IMR-90 (cell line): Measurements from ENCODE around the gene ING2. TPM values are rescaled to one million over a fixed set of nuclear protein-coding genes. Genes with fewer than 3 reads are reported as not detected.

ENCODE experiments used
- ATAC-seq: fragments of 200-7000 bp; cut with Tn5 transposase; 2 replicates; pipeline ENCODE4 v1.9.1; 2020; ENCODE audit warnings: low read depth, mild to moderate bottlenecking, moderate library complexity
- BruUV-seq: library from RNA; stranded (reverse); fragments of 400-500 nt; replicated peaks from 2 replicates; lab custom pipeline; 2021; lab: Mats Ljungman, UMichigan
- CTCF ChIA-PET: fragments of 300-600 bp; formaldehyde crosslinking; extraction: SDS; loops from one replicate; lab custom pipeline; 2021; ENCODE audit warnings: antibody characterized with exemption; lab: Yijun Ruan, JAX
- POLR2A ChIA-PET: fragments of 300-600 bp; sonication (Branson Sonifier 250); formaldehyde crosslinking; loops from one replicate; lab custom pipeline; 2022; ENCODE audit warnings: antibody characterized with exemption; ENCODE audit not compliant: unreplicated experiment; lab: Charles Lee
- DNase-seq: peaks from one replicate; pipeline ENCODE4 v3.0.0; 2013
- H2AFZ ChIP-seq: replicated peaks from 2 replicates; pipeline ENCODE3; 2013; ENCODE audit warnings: low read length, mild to moderate bottlenecking; ENCODE audit not compliant: poor library complexity
- H2AK5ac ChIP-seq: 2 replicates; pipeline ENCODE4 v1.6.1; 2013; ENCODE audit warnings: low read depth, low read length, inconsistent platforms
- H2AK9ac ChIP-seq: replicated peaks from 2 replicates; pipeline ENCODE3; 2013; ENCODE audit warnings: mild to moderate bottlenecking, low read depth, low read length, moderate library complexity; ENCODE audit not compliant: poor library complexity
- H2BK120ac ChIP-seq: 2 replicates; pipeline ENCODE4 v1.6.1; 2013; ENCODE audit warnings: low read depth, low read length, inconsistent platforms
- H2BK15ac ChIP-seq: 3 replicates; pipeline ENCODE4 v1.6.1; 2013; ENCODE audit warnings: low read depth, low read length, inconsistent platforms
- H2BK20ac ChIP-seq: 2 replicates; pipeline ENCODE4 v1.6.1; 2013; ENCODE audit warnings: low read depth, mild to moderate bottlenecking, inconsistent platforms, low read length, moderate library complexity
- H2BK5ac ChIP-seq: 2 replicates; pipeline ENCODE4 v1.6.1; 2013; ENCODE audit warnings: mild to moderate bottlenecking, low read depth, low read length, inconsistent platforms; ENCODE audit not compliant: poor library complexity, severe bottlenecking
- H3K14ac ChIP-seq: replicated peaks from 2 replicates; pipeline ENCODE4 v1.6.1; 2013; ENCODE audit warnings: low read depth, low read length, inconsistent platforms
- H3K18ac ChIP-seq: 2 replicates; pipeline ENCODE4 v1.6.1; 2013; ENCODE audit warnings: low read depth, low read length, control low read depth
- H3K23ac ChIP-seq: 2 replicates; pipeline ENCODE4 v1.6.1; 2013; ENCODE audit warnings: low read depth, low read length, inconsistent platforms
- H3K27ac ChIP-seq: 2 replicates; pipeline ENCODE4 v1.5.1; 2013; ENCODE audit warnings: mild to moderate bottlenecking, control low read depth, low read length; ENCODE audit not compliant: insufficient read depth
- H3K27me3 ChIP-seq: 2 replicates; pipeline ENCODE4 v1.6.1; 2013; ENCODE audit warnings: low read length; ENCODE audit not compliant: control insufficient read depth, insufficient read depth
- H3K36me3 ChIP-seq: 2 replicates; pipeline ENCODE4 v1.6.1; 2013; ENCODE audit warnings: low read length, mixed read lengths; ENCODE audit not compliant: control insufficient read depth, insufficient read depth
- H3K4ac ChIP-seq: 2 replicates; pipeline ENCODE4 v1.6.1; 2013; ENCODE audit warnings: low read depth, low read length, inconsistent platforms
- H3K4me1 ChIP-seq: 2 replicates; pipeline ENCODE4 v1.6.1; 2013; ENCODE audit warnings: low read length, mixed read lengths; ENCODE audit not compliant: control insufficient read depth, insufficient read depth
- H3K4me2 ChIP-seq: 2 replicates; pipeline ENCODE4 v1.6.1; 2013; ENCODE audit warnings: low read depth, mild to moderate bottlenecking, control low read depth, low read length, moderate library complexity
- H3K4me3 ChIP-seq: 2 replicates; pipeline ENCODE4 v1.5.1; 2013; ENCODE audit warnings: low read depth, mild to moderate bottlenecking, control low read depth, low read length, moderate library complexity; ENCODE audit not compliant: insufficient read depth
- H3K56ac ChIP-seq: 2 replicates; pipeline ENCODE4 v1.6.1; 2013; ENCODE audit warnings: low read length, inconsistent platforms; ENCODE audit not compliant: insufficient read depth; ENCODE audit errors: extremely low read depth
- H3K79me1 ChIP-seq, 2 experiments: 2 replicates each; pipeline ENCODE4 v1.6.1; 2013; ENCODE audit warnings: low read length in 2 of 2, inconsistent platforms in 1 of 2, low read depth in 1 of 2
- H3K9ac ChIP-seq: 2 replicates; pipeline ENCODE4 v1.6.1; 2013; ENCODE audit warnings: low read depth, low read length, control low read depth
- H3K9me1 ChIP-seq: 2 replicates; pipeline ENCODE4 v1.6.1; 2013; ENCODE audit warnings: low read length, inconsistent platforms; ENCODE audit not compliant: insufficient read depth
- H3K9me3 ChIP-seq: 2 replicates; pipeline ENCODE4 v1.6.1; 2013; ENCODE audit warnings: low read length; ENCODE audit not compliant: control insufficient read depth, insufficient read depth
- H4K20me1 ChIP-seq: 2 replicates; pipeline ENCODE4 v1.6.1; 2013; ENCODE audit warnings: low read length, inconsistent platforms; ENCODE audit not compliant: insufficient read depth
- H4K5ac ChIP-seq: 2 replicates; pipeline ENCODE4 v1.6.1; 2013; ENCODE audit warnings: mild to moderate bottlenecking, low read depth, low read length, control low read depth
- H4K8ac ChIP-seq, 2 experiments: 2 replicates each; pipeline ENCODE4 v1.6.1; 2013; ENCODE audit warnings: low read depth in 2 of 2, low read length in 2 of 2, control low read depth in 1 of 2, inconsistent platforms in 1 of 2
- H4K91ac ChIP-seq: 2 replicates; pipeline ENCODE4 v1.6.1; 2013; ENCODE audit warnings: low read depth, low read length, inconsistent platforms; ENCODE audit not compliant: insufficient read depth
- BHLHE40 ChIP-seq: fragments of 150-350 bp; IDR thresholded peaks from 2 replicates; pipeline ENCODE4 v1.6.1; 2016; ENCODE audit warnings: mild to moderate bottlenecking, low read depth, low read length
- CEBPB ChIP-seq: IDR thresholded peaks from 2 replicates; pipeline ENCODE4 v1.6.1; 2012; ENCODE audit warnings: low read depth, low read length, improper control_type of control experiment
- CHD1 ChIP-seq: IDR thresholded peaks from 2 replicates; pipeline ENCODE4 v1.6.1; 2012; ENCODE audit warnings: low read depth, low read length, improper control_type of control experiment
- CTCF ChIP-seq: conservative IDR thresholded peaks from 2 replicates; pipeline ENCODE4 v1.5.1; 2012; ENCODE audit warnings: mild to moderate bottlenecking, low read depth, low read length, improper control_type of control experiment
- ELK1 ChIP-seq: fragments of 150-350 bp; IDR thresholded peaks from 2 replicates; pipeline ENCODE4 v1.6.1; 2016; ENCODE audit warnings: low read depth, mild to moderate bottlenecking, low read length, moderate library complexity, borderline replicate concordance
- FOS ChIP-seq: fragments of 150-350 bp; IDR thresholded peaks from 2 replicates; pipeline ENCODE4 v1.6.1; 2016; ENCODE audit warnings: low read depth, low read length
- MAFK ChIP-seq: IDR thresholded peaks from 2 replicates; pipeline ENCODE4 v1.6.1; 2012; ENCODE audit warnings: low read depth, low read length, improper control_type of control experiment
- MAZ ChIP-seq: IDR thresholded peaks from 2 replicates; pipeline ENCODE4 v1.6.1; 2012; ENCODE audit warnings: low read depth, mild to moderate bottlenecking, low read length, improper control_type of control experiment, moderate library complexity, borderline replicate concordance
- MXI1 ChIP-seq: IDR thresholded peaks from 2 replicates; pipeline ENCODE4 v1.6.1; 2012; ENCODE audit warnings: low read depth, mild to moderate bottlenecking, low read length, moderate library complexity, borderline replicate concordance
- NFE2L2 ChIP-seq: fragments of 150-350 bp; IDR thresholded peaks from 2 replicates; pipeline ENCODE4 v1.6.1; 2016; ENCODE audit warnings: low read depth, mild to moderate bottlenecking, low read length
- POLR2A ChIP-seq: IDR thresholded peaks from 2 replicates; pipeline ENCODE4 v1.6.1; 2012; ENCODE audit warnings: mild to moderate bottlenecking, low read depth, low read length
- RAD21 ChIP-seq: IDR thresholded peaks from 2 replicates; pipeline ENCODE4 v1.6.1; 2012; ENCODE audit warnings: low read length, improper control_type of control experiment
- RCOR1 ChIP-seq: IDR thresholded peaks from 2 replicates; pipeline ENCODE4 v1.6.1; 2012; ENCODE audit warnings: mild to moderate bottlenecking, low read length, improper control_type of control experiment; ENCODE audit not compliant: insufficient replicate concordance
- RFX5 ChIP-seq: IDR thresholded peaks from 2 replicates; pipeline ENCODE4 v1.8.0; 2012; ENCODE audit warnings: low read depth, mild to moderate bottlenecking, low read length, moderate library complexity
- SMC3 ChIP-seq: fragments of 150-350 bp; IDR thresholded peaks from 2 replicates; pipeline ENCODE4 v1.6.1; 2016; ENCODE audit warnings: low read depth, mild to moderate bottlenecking, antibody characterized with exemption, low read length, moderate library complexity
- USF2 ChIP-seq: fragments of 150-350 bp; IDR thresholded peaks from 2 replicates; pipeline ENCODE4 v1.6.1; 2017; ENCODE audit warnings: mild to moderate bottlenecking, antibody characterized with exemption, low read length, low read depth
- WGBS, 2 experiments: methylation state at CpG; one replicate each; pipeline versions ENCODE4 v1.1.5 to v1.1.7; 2013; ENCODE audit warnings: missing lambda C conversion rate in 2 of 2; ENCODE audit not compliant: insufficient read length in 1 of 2; ENCODE audit errors: extremely low coverage in 2 of 2; 5-methylcytosine and 5-hydroxymethylcytosine counted together
- dilution Hi-C: fragments of 300-500 bp; cut with HindIII; formaldehyde crosslinking; loops from one replicate; pipeline ENCODE4 v1.14.3; 2018; ENCODE audit warnings: low sequenced_read_pairs; ENCODE audit not compliant: unreplicated experiment
- in situ Hi-C: fragments of 300-500 bp; cut with MboI; formaldehyde crosslinking; loops from 3 replicates; pipeline ENCODE4 v1.14.3; 2019; ENCODE audit warnings: low sequenced_read_pairs, inconsistent platforms, mixed read lengths
- intact Hi-C: fragments of 100-400 bp; cut with micrococcal nuclease; formaldehyde crosslinking; loops from 2 replicates; pipeline ENCODE4 v1.10.0; 2022
- polyA plus RNA-seq, 3 experiments: library from polyadenylated mRNA; depleted of rRNA; stranded (reverse); fragments of >200 nt; gene quantifications; 2 replicates each; pipeline ENCODE4 v1.2.3, GENCODE V29; 2012; ENCODE audit warnings: low replicate concordance in 1 of 3
- total RNA-seq: library from RNA; depleted of rRNA; stranded (reverse); fragments of >200 nt; gene quantifications from 2 replicates; pipeline ENCODE4 v1.2.3, GENCODE V29; 2012

ING2 gene
- total and polyA plus RNA-seq, 2 of the 4 experiments (the other 2 are of a cell fraction): 2.5 to 9.5 TPM

- DNase-seq (no peak), ATAC-seq (no peak)
- Histone ChIP-seq H3K36me3 (no peaks in the 10 kb centered on the region), H3K14ac (no peak overlapping the region), H2BK20ac (no peak overlapping the region), H3K9me3 (no peaks in the 10 kb centered on the region), H2AK5ac (no peak overlapping the region), H3K56ac (no peak overlapping the region), H3K9ac (no peak overlapping the region), H2BK120ac (no peak overlapping the region), H3K18ac (no peak overlapping the region), H3K4ac (no peak overlapping the region), H2AK9ac (no peak overlapping the region), H3K79me1 (no peaks in the 10 kb centered on the region), H2BK15ac (no peak overlapping the region), H3K4me1 (no peaks in the 10 kb centered on the region; the same call in 1 of the 2 replicates), H4K5ac (no peak overlapping the region), H4K8ac (no peak overlapping the region), H4K91ac (no peak overlapping the region), H4K20me1 (no peaks in the 10 kb centered on the region), H2AFZ (no peak overlapping the region), H3K4me3 (no peak overlapping the region), H2BK5ac (no peak overlapping the region), H3K9me1 (no peaks in the 10 kb centered on the region), H3K23ac (no peak overlapping the region), H3K4me2 (no peak overlapping the region), H3K27me3 (peaks cover 21% of the 10 kb centered on the region), H3K27ac (no peak overlapping the region)
- intact Hi-C loops: no loop called here
- 100% methylated on average over 1 of the region's 23 CpGs; no CpG with 5 or more reads in 1 of the 2 experiments for WGBS, 2 experiments
- TF ChIP-seq USF2: no peak
- no peak for TF ChIP-seq MXI1
- no peak for TF ChIP-seq CHD1
- no peak for TF ChIP-seq MAFK
- no peak for TF ChIP-seq NFE2L2
- TF ChIP-seq SMC3: no peak
- TF ChIP-seq CEBPB: no peak
- TF ChIP-seq POLR2A: no peak
- no peak for TF ChIP-seq RFX5
- no peak for TF ChIP-seq BHLHE40
- TF ChIP-seq MAZ: no peak
- TF ChIP-seq RCOR1: no peak
- no peak for TF ChIP-seq RAD21
- TF ChIP-seq FOS: no peak
- TF ChIP-seq ELK1: no peak
- TF ChIP-seq CTCF: no peak
- POLR2A ChIA-PET: no interaction called here
- in situ Hi-C loops: no loop called here
- dilution Hi-C loops: no loop called here
- CTCF ChIA-PET: interaction anchor here (0.7 kb wide), 1 partner anchor 18 kb away, joined by 3 read pairs; no protein-coding TSS in a partner anchor
- no TSS peak for BruUV-seq
Observed at GRCh38 chr4:183533698-183534097, 28.8 kb downstream of the ING2 start.
